NCI-H526 (cell line): ENCODE data around the gene CACNA2D1.

Experiments
- DNase-seq, 2 experiments: peaks; one replicate each; lab custom pipeline; 2025; lab: John Stamatoyannopoulos, UW

Gene CACNA2D1

GRCh38 chr7:82226191-82226590 is 217.4 kb downstream of the CACNA2D1 start:
- no peak for DNase-seq

- no peak for DNase-seq
These were observed 219.0 kb downstream of the CACNA2D1 start for GRCh38 chr7:82224529-82224928.

- DNase-seq, result no peak
These were observed 220.0 kb downstream of the CACNA2D1 start for GRCh38 chr7:82223580-82223979.

GRCh38 chr7:82221152-82221674 is 222.4 kb downstream of the CACNA2D1 start:
- DNase-seq, result no peak

- no peak for DNase-seq
These were observed 231.1 kb downstream of the CACNA2D1 start for GRCh38 chr7:82212466-82212865.

GRCh38 chr7:82211333-82211732 is 232.2 kb downstream of the CACNA2D1 start:
- no peak for DNase-seq

GRCh38 chr7:82210416-82211184 is 233.0 kb downstream of the CACNA2D1 start:
- DNase-seq, result no peak

GRCh38 chr7:82209179-82209747 is 234.3 kb downstream of the CACNA2D1 start:
- DNase-seq, result no peak

- DNase-seq, result no peak
These were observed 238.9 kb downstream of the CACNA2D1 start for GRCh38 chr7:82204694-82205093.

GRCh38 chr7:82202965-82203364 is 240.6 kb downstream of the CACNA2D1 start:
- DNase-seq, result no peak

GRCh38 chr7:82202107-82202506 is 241.5 kb downstream of the CACNA2D1 start:
- no peak for DNase-seq

GRCh38 chr7:82200601-82201000 is 243.0 kb downstream of the CACNA2D1 start:
- no peak for DNase-seq

- no peak for DNase-seq
These were observed 249.4 kb downstream of the CACNA2D1 start for GRCh38 chr7:82194016-82194643.

GRCh38 chr7:82188636-82189035 is 254.9 kb downstream of the CACNA2D1 start:
- DNase-seq, result no peak

GRCh38 chr7:82185443-82185842 is 258.1 kb downstream of the CACNA2D1 start:
- DNase-seq, result no peak

- no peak for DNase-seq
These were observed 259.9 kb downstream of the CACNA2D1 start for GRCh38 chr7:82183634-82184033.

GRCh38 chr7:82179311-82179710 is 264.3 kb downstream of the CACNA2D1 start:
- peak; percentile 91 to 94 for DNase-seq

- no peak for DNase-seq
These were observed 268.3 kb downstream of the CACNA2D1 start for GRCh38 chr7:82175319-82175718.

GRCh38 chr7:82173400-82174021 is 270.1 kb downstream of the CACNA2D1 start:
- DNase-seq, result no peak

- DNase-seq, result no peak
These were observed 270.7 kb downstream of the CACNA2D1 start for GRCh38 chr7:82172881-82173280.

- DNase-seq, result peak in 1 of 2 experiments; percentile 7
These were observed 271.6 kb downstream of the CACNA2D1 start for GRCh38 chr7:82172017-82172416.

- DNase-seq, result no peak
These were observed 275.8 kb downstream of the CACNA2D1 start for GRCh38 chr7:82167558-82168314.
